ENCODE data around the gene DIAPH2.
"Not testable (repeated sequence)": the region's sequence is repeated elsewhere in the genome, so short reads cannot be mapped to it uniquely, and the experiment has no call there.

DIAPH2 gene

DNA sequence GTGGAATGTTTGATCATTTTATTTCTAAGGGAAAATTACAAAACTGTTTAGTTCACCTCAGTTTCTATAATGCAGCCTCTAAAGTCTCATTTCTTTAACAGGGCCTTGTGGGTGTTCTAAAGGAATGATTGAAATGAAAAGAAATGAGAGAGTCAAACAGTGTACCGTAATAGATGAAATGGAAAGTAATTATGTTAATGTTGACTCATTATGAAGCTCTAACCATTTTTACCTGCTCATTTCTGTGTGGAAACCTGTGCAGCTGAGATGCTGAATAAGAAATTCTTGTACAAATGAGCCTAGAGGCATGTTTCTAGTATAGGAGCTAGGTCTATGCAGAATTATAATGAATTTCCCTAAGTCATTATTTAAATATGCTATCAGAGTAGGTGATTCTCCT is 153.9 kb downstream of the DIAPH2 start (continued):
- TF ChIP-seq POU6F1 (CRISPR knock-in tag; IDR thresholded peaks at IDR 0.05; ENCODE audit: borderline replicate concordance, low read depth): no peak

GRCh38 chrX:96841325-96841724 is 156.7 kb downstream of the DIAPH2 start:
- TF ChIP-seq ZNF8 (CRISPR knock-in tag; IDR thresholded peaks at IDR 0.05) (no peak), GLIS3 (CRISPR knock-in tag; IDR thresholded peaks at IDR 0.05) (no peak), ARNTL (CRISPR knock-in tag; IDR thresholded peaks at IDR 0.05; ENCODE audit: borderline replicate concordance, low read depth) (no peak), ESRRG (CRISPR knock-in tag; IDR thresholded peaks at IDR 0.05) (no peak), POU6F1 (CRISPR knock-in tag; IDR thresholded peaks at IDR 0.05; ENCODE audit: borderline replicate concordance, low read depth) (no peak), PATZ1 (CRISPR knock-in tag; IDR thresholded peaks at IDR 0.05; ENCODE audit: borderline replicate concordance) (no peak), ZNF70 (CRISPR knock-in tag; IDR thresholded peaks at IDR 0.05) (no peak), RARB (CRISPR knock-in tag; IDR thresholded peaks at IDR 0.05) (no peak), TSHZ2 (CRISPR knock-in tag; IDR thresholded peaks at IDR 0.05) (no peak), ZNF565 (CRISPR knock-in tag; conservative IDR thresholded peaks at IDR 0.05; ENCODE audit: low read depth) (no peak), OSR1 (CRISPR knock-in tag; IDR thresholded peaks at IDR 0.05) (no peak), TOX (CRISPR knock-in tag; IDR thresholded peaks at IDR 0.05; ENCODE audit: borderline replicate concordance) (no peak)
- TF ChIP-seq, protein P1, sequence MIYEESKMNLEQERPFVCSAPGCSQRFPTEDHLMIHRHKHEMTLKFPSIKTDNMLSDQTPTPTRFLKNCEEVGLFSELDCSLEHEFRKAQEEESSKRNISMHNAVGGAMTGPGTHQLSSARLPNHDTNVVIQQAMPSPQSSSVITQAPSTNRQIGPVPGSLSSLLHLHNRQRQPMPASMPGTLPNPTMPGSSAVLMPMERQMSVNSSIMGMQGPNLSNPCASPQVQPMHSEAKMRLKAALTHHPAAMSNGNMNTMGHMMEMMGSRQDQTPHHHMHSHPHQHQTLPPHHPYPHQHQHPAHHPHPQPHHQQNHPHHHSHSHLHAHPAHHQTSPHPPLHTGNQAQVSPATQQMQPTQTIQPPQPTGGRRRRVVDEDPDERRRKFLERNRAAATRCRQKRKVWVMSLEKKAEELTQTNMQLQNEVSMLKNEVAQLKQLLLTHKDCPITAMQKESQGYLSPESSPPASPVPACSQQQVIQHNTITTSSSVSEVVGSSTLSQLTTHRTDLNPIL (CRISPR knock-in tag; IDR thresholded peaks at IDR 0.05; ENCODE audit: low read depth): no peak
- ATAC-seq: no peak

- not testable (repeated sequence) for ATAC-seq
Measured at GRCh38 chrX:96841866-96842265, 157.2 kb downstream of the DIAPH2 start.

GRCh38 chrX:96843566-96843965 is 158.9 kb downstream of the DIAPH2 start:
- ATAC-seq: no peak
- TF ChIP-seq PPARA (CRISPR knock-in tag; IDR thresholded peaks at IDR 0.05; ENCODE audit: borderline replicate concordance): no peak
- TF ChIP-seq SNAI2 (CRISPR knock-in tag; IDR thresholded peaks at IDR 0.05): no peak
- TF ChIP-seq RARB (CRISPR knock-in tag; IDR thresholded peaks at IDR 0.05): no peak
- TF ChIP-seq PATZ1 (CRISPR knock-in tag; IDR thresholded peaks at IDR 0.05; ENCODE audit: borderline replicate concordance): no peak
- TF ChIP-seq ZFP30 (CRISPR knock-in tag; IDR thresholded peaks at IDR 0.05): no peak
- TF ChIP-seq ZFP3 (CRISPR knock-in tag; IDR thresholded peaks at IDR 0.05): no peak
- no peak for TF ChIP-seq CSRNP3 (CRISPR knock-in tag; IDR thresholded peaks at IDR 0.05)
- TF ChIP-seq ZNF70 (CRISPR knock-in tag; IDR thresholded peaks at IDR 0.05): no peak
- no peak for TF ChIP-seq ZC3H10 (CRISPR knock-in tag; IDR thresholded peaks at IDR 0.05)
- TF ChIP-seq OSR1 (CRISPR knock-in tag; IDR thresholded peaks at IDR 0.05): no peak
- no peak for TF ChIP-seq POU6F1 (CRISPR knock-in tag; IDR thresholded peaks at IDR 0.05; ENCODE audit: borderline replicate concordance, low read depth)
- TF ChIP-seq ISL1 (CRISPR knock-in tag; IDR thresholded peaks at IDR 0.05): no peak
